ENCODE measurements around the gene UBE2F.
"Not testable (repeated sequence)": the region's sequence is repeated elsewhere in the genome, so short reads cannot be mapped to it uniquely, and the experiment has no call there.

UBE2F gene

GRCh38 chr2:237981621-237982020 lies 14.8 kb downstream of the UBE2F start:
- not testable (repeated sequence) for DNase-seq

- peak; percentile 37 for DNase-seq
Measured at GRCh38 chr2:237982039-237982725, 15.4 kb downstream of the UBE2F start.

GRCh38 chr2:237983922-237984321 lies 17.1 kb downstream of the UBE2F start:
- DNase-seq: no peak

- DNase-seq: peak; percentile 54
Measured at GRCh38 chr2:237987268-237987667, 20.5 kb downstream of the UBE2F start.

- DNase-seq: peak; percentile 19
Measured at GRCh38 chr2:237993701-237994100, 26.9 kb downstream of the UBE2F start.

GRCh38 chr2:237995036-237995435 lies 28.2 kb downstream of the UBE2F start:
- peak; percentile 48 for DNase-seq

- DNase-seq: no peak
Measured at GRCh38 chr2:237996021-237996593, 29.3 kb downstream of the UBE2F start.

- DNase-seq: no peak
Measured at GRCh38 chr2:237997521-237997920, 30.7 kb downstream of the UBE2F start.

- peak; percentile 46 for DNase-seq
Measured at GRCh38 chr2:237998530-237998929, 31.7 kb downstream of the UBE2F start.

GRCh38 chr2:238003234-238004031 lies 36.6 kb downstream of the UBE2F start:
- DNase-seq: peak; percentile 53

GRCh38 chr2:238004077-238004830 lies 37.4 kb downstream of the UBE2F start:
- DNase-seq: no peak

GRCh38 chr2:238005528-238005927 lies 38.7 kb downstream of the UBE2F start:
- DNase-seq: no peak

- no peak for DNase-seq
Measured at GRCh38 chr2:238006510-238006909, 39.7 kb downstream of the UBE2F start.

- DNase-seq: no peak
Measured at GRCh38 chr2:238007924-238008323, 41.1 kb downstream of the UBE2F start.

- DNase-seq: no peak
Measured at GRCh38 chr2:238009563-238009962, 42.7 kb downstream of the UBE2F start.

GRCh38 chr2:238010572-238010971 lies 43.8 kb downstream of the UBE2F start:
- no peak for DNase-seq

GRCh38 chr2:238013806-238014205 lies 47.0 kb downstream of the UBE2F start:
- no peak for DNase-seq

- DNase-seq: peak; percentile 55
Measured at GRCh38 chr2:238015705-238016104, 48.9 kb downstream of the UBE2F start.

- DNase-seq: peak; percentile 28
Measured at GRCh38 chr2:238016526-238016925, 49.7 kb downstream of the UBE2F start.

- peak; percentile 30 for DNase-seq
Measured at GRCh38 chr2:238019962-238020361, 53.1 kb downstream of the UBE2F start.

GRCh38 chr2:238020816-238021215 lies 54.0 kb downstream of the UBE2F start:
- DNase-seq: no peak

- DNase-seq: no peak
Measured at GRCh38 chr2:238021327-238021726, 54.5 kb downstream of the UBE2F start.

- DNase-seq: no peak
Measured at GRCh38 chr2:238022594-238023157, 55.9 kb downstream of the UBE2F start.
